Stimulated activated CD8-positive, alpha-beta memory T cell treated with anti-CD3 and anti-CD28 coated beads, Interleukin-4, amount 100 ng/mL, for 24 hours (primary cell): ENCODE data around the gene PHKA1.
"Not testable (repeated sequence)": the region's sequence is repeated elsewhere in the genome, so short reads cannot be mapped to it uniquely, and the experiment has no call there.

ENCODE experiments used
- DNase-seq: peaks from one replicate; pipeline ENCODE4 v3.0.0-alpha.2; 2020; ENCODE audit warnings: low read depth

PHKA1 gene

DNA sequence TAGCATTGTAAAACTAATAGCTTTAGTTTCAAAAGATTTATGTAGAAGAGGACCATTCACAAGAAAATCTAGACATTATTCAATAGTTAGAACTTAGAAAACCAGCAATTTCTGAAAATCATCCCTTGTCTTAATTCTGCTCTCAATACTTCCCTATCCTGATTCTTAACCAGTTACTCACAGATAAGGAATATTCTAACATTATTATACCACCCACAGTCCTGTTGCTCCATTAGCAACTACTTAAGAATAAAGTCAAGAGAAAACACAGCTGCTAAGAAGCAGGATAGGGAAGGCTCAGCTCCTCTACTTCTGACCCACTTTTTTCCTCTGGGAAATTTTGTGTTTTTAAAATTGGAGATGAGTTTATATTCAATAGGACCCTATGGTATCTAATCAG is 47.7 kb downstream of the PHKA1 start:
- DNase-seq = no peak

GRCh38 chrX:72663737-72664136 is 50.4 kb downstream of the PHKA1 start:
- DNase-seq = no peak

DNA sequence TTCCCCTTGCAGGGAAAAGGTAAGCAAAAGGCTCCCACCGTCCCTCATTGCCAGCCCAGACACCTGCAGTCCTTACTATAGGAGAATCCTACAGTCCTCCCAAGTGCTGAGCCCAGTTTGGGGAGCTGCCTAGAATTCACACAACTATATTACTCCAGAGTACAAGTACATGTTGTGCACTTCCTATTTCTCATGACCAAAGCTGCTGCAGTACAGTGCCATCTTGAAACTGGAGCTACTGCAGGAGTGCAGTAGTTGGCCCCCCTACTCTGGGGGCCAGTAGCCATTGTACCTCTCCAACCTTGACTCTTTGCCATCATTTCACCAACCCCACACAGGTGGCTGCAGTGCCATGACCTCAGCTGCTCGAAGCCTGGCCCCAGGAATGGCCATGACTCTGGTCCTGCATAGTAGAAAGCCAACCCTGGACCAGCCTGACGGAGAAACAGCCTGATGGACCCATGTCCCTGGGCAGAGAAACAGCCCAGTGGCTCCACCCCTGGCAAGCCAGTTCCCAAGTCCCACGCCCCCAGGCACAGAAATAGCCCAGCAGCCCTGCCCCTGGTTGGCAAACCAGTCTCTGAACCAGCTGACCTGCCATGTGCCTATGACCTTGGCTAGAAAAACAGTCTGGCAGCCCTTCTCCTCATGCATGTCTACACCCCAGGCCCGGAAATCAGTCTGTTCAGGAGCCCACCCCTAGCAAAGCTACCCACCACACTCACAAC is 51.9 kb downstream of the PHKA1 start:
- DNase-seq = no peak

DNA sequence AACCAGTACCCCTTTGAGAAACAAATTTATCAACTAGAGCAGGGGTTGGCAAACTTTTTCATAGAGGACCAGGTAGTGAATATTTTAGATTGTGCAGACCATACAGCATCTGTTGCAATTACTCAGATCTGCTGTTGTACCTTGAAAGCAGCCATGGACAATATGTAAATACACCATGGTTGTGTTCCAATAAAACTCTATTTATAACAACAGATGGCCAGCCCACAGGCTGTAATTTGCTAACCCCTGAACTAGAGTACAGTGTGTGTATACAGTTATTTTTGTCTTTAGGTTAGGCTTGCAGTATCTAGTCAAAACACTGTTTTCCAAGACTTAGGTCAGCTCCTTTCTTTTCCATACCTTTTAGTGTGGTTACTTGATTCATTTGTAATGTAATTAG is 54.4 kb downstream of the PHKA1 start:
- no peak for DNase-seq

- no peak for DNase-seq
Observed at GRCh38 chrX:72652082-72652481, 62.0 kb downstream of the PHKA1 start.

GRCh38 chrX:72644946-72645345 is 69.2 kb downstream of the PHKA1 start:
- no peak for DNase-seq

- DNase-seq = no peak
Observed at GRCh38 chrX:72641611-72642010, 72.5 kb downstream of the PHKA1 start.

- no peak for DNase-seq
Observed at GRCh38 chrX:72635930-72636329, 78.2 kb downstream of the PHKA1 start.

GRCh38 chrX:72634331-72634730 is 79.8 kb downstream of the PHKA1 start:
- no peak for DNase-seq

GRCh38 chrX:72630185-72630584 is 83.9 kb downstream of the PHKA1 start:
- DNase-seq = no peak

DNA sequence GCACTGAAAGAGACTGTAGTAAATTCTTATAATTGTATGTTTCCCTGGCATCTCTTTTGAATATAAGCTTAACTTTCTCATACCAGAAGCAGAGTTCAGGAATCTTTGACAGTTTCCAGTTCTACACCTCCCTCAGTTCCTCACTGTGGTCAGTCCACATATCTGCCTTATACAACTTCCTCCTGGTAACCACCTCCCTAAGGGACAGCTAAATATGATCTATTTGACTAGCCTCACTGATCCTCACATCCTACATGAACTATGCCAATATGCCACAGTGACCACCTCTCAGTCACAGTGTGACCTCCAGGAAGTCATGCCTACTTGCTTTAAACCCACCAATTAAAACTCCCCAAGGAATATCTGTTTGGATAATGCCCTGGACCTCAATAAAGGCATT is 89.9 kb downstream of the PHKA1 start:
- no peak for DNase-seq

DNA sequence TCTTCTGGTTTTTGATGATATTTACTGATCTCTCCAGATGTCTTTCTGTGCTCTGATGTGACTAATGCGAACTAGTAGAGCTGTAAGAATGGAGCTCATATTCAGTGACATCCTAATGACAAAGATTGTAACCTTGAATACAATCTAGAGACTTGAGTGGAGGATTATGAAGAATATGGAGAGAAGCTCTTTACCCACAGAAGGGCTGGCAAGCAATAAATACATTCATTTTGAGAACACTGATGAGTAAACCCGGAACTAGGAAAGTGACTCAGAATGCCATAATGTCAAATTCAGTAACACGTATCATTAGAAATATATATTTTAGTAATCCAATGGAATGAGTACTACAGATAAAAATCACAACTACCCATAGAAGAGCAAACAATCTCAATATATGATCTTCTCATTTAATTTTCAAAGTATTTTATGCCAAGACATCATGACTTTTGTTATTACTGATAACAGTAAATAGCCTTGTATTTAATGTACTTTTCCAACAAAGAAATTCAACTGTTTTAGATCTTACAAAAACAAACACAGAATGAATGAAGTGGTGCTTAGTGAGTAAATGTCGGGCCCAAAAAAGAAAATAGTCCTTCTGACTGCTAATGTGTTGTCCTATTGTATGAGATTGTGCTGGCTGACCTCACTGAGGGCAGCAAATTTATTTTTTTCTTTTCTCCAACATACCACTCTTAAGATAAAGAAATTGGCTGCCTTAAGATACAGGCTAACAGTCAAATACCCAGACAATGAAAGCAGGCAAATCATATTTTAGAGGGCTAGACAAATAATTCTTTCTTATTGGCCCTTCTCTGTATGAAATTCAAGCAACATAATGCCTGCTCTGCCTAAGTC is 92.3 kb downstream of the PHKA1 start:
- no peak for DNase-seq

DNA sequence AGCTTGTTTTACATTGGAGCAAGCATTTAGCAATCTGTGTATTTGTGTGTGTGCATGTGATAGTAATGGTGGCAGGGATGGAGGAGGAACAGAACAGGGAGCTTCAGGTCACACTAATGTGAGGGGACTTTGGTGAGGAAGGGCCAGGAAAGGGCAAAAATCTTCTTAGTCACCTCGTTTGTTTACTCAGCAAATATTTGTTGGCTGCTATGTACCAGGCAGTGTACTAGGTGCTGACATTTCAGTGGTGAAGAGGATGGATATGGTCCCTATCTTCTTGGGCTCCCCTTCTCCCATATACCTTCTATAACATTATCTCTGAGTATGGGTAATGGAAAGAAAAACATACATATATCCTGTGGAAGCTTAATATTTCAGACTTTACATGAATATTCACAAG is 92.9 kb downstream of the PHKA1 start:
- DNase-seq = no peak

DNA sequence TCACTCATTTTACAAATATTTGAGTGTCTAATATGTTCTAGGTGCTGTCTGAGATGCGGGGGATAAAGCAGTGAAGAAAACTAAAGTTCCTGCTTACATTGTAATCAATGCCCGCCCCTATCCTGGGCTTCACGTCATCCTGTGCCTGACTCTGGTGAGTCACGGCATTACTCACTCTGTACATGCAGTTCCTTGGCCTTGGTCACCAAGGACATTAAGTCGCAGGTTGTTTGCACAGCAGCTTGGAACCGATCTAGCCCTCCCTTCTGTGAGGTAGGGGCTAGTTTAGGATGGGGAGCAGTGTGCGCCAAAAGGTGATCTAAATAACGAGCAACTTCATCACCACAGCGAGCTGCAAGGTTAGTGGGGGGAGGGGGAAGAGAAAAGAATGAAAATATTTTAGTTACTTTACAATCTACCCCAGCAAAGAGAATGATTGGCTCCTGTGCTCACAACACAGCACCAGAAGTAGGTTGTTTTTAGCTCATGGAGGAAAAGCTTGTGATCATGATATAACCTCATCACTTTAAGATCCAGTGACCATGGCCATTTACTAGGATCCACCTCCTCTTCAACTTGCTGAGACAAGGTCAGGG is 93.5 kb downstream of the PHKA1 start:
- peak; percentile 16 for DNase-seq

GRCh38 chrX:72609313-72609712 is 104.8 kb downstream of the PHKA1 start:
- DNase-seq = no peak

- no peak for DNase-seq
Observed at GRCh38 chrX:72604705-72605104, 109.4 kb downstream of the PHKA1 start.

GRCh38 chrX:72604112-72604511 is 110.0 kb downstream of the PHKA1 start:
- no peak for DNase-seq

DNA sequence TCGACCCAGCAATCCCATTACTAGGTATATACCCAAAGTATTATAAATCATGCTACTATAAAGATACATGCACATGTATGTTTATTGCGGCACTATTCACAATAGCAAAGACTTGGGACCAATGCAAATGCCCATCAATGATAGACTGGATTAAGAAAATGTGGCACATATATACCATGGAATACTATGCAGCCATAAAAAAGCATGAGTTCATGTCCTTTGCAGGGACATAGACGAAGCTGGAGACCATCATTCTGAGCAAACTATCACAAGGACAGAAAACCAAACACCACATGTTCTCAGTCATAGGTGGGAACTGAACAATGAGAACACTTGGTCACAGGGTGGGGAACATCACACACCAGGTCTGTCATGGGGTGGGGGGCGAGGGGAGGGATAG is 123.1 kb downstream of the PHKA1 start:
- not testable (repeated sequence) for DNase-seq

DNA sequence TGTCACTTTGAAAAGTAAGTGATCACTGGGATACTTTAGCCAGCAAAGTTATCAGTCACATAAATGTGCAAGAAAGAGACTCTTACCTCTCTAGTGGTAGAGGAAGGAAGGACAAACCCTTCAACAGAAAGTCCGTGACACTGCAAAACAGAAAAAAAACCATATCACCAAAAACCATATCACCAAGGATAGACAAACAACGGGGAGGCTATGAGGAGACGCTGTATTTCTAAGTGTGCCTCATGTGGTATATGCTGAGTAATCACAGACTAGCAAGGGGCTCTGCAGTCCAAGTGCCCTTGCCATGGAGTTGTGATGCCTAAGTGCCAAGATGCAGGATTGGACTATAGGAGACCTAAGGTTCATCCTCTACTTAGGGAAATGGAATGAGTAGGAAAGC is 129.9 kb downstream of the PHKA1 start:
- no peak for DNase-seq

GRCh38 chrX:72576141-72576894 is 137.8 kb downstream of the PHKA1 start:
- DNase-seq = no peak

GRCh38 chrX:72573158-72573511 is 141.0 kb downstream of the PHKA1 start:
- no peak for DNase-seq
